Heart right ventricle (tissue), 16 donors: Measurements from ENCODE around the gene ACTR3C. TPM values are rescaled to one million over a fixed set of nuclear protein-coding genes. Genes with fewer than 3 reads are reported as not detected.

Source experiments
- ATAC-seq, 8 donors: fragments of 200-7000 bp; cut with Tn5 transposase; one replicate each; pipeline ENCODE4 v1.9.1; 2020; ENCODE audit warnings: mild to moderate bottlenecking in 8 of 8, moderate library complexity in 8 of 8, moderate number of reproducible peaks in 1 of 8
- DNase-seq, 2 donors: peaks; one replicate each; pipeline ENCODE4 v3.0.0-alpha.2; 2020
- H3K27ac ChIP-seq, 10 donors: fragments of 200-600 bp; sonication (generic) in 2 of 10; one replicate each; pipeline versions ENCODE4 v1.5.0 to v1.8.0; 2020 to 2022; ENCODE audit warnings: mild to moderate bottlenecking in 3 of 10
- H3K27me3 ChIP-seq, 7 donors: fragments of 200-600 bp; one replicate each; pipeline ENCODE4 v1.8.0; 2021 to 2022; ENCODE audit warnings: mild to moderate bottlenecking in 2 of 7
- H3K36me3 ChIP-seq, 9 donors: fragments of 200-600 bp; sonication (generic) in 1 of 9; one replicate each; pipeline versions ENCODE4 v1.5.0 to v1.8.0; 2020 to 2022; ENCODE audit warnings: mild to moderate bottlenecking in 2 of 9
- H3K4me1 ChIP-seq, 9 donors: fragments of 200-600 bp; sonication (generic) in 1 of 9; one replicate each; pipeline versions ENCODE4 v1.5.0 to v1.8.0; 2020 to 2022; ENCODE audit warnings: mild to moderate bottlenecking in 4 of 9
- H3K4me3 ChIP-seq, 10 donors: fragments of 200-600 bp; sonication (generic) in 2 of 10; one replicate each; pipeline versions ENCODE4 v1.5.0 to v1.8.0; 2020 to 2022; ENCODE audit warnings: mild to moderate bottlenecking in 7 of 10, moderate library complexity in 2 of 10
- H3K9me3 ChIP-seq, 11 donors: fragments of 200-600 bp in 10 of 11; sonication (generic) in 2 of 11; one replicate each; pipeline versions ENCODE4 v1.5.0 to v1.8.0; 2013 to 2022; ENCODE audit warnings: mild to moderate bottlenecking in 2 of 11, control low read depth in 1 of 11, moderate library complexity in 1 of 11
- WGBS, 2 donors: extraction: QIAGEN DNeasy Blood & Tissue Kit; methylation state at CpG; one replicate each; pipeline ENCODE4 v1.1.7; 2013; ENCODE audit warnings: inconsistent platforms in 1 of 2; 5-methylcytosine and 5-hydroxymethylcytosine counted together
- intact Hi-C, 10 donors: fragments of 100-400 bp; cut with DNase I; formaldehyde crosslinking; loops; one replicate each; pipeline versions ENCODE4 v1.11.1 to v1.14.2; 2022
- polyA plus RNA-seq, 2 donors: library from polyadenylated mRNA; stranded (reverse); fragments of 200-250 nt; gene quantifications; one replicate each; pipeline ENCODE4 v1.2.3, GENCODE V29; 2013
- total RNA-seq, 10 donors: library from RNA; stranded (reverse); fragmentation: NEBNext Ultra II Directional in 3 of 10; extraction: Animal tissue kit (Norgen Biotek cat#: 25700) in 3 of 10; gene quantifications; one replicate each; pipeline versions ENCODE4 v1.2.1 to v1.2.4, GENCODE V29; 2021 to 2023
- TF ChIP-seq, protein P1 (sequence below), 9 donors: fragments of 200-600 bp; sonication (generic) in 2 of 9; IDR thresholded peaks; one replicate each; pipeline versions ENCODE4 v1.5.0 to v1.8.0; 2021 to 2022; ENCODE audit warnings: antibody characterized with exemption in 9 of 9, mild to moderate bottlenecking in 5 of 9, moderate library complexity in 1 of 9
- donor health status: Arrhythmogenic right ventricular cardiomyopathy.
- donor health status: ischemic (EF 13 %, LVEDD 7.1; RV severe dilation, severe dysfunction).
- donor health status: healthy with polysubstance abuse.
- donor health status: DM: no; HTN: yes; CAD: no.
- donor health status: DM: no; HTN: no; CAD: no.
- donor health status: ischemic (EF 25% LVEDD 6.9; RV normal size, moderate dysfunction).
- donor health status: ischemic (EF 25% LVEDD 5.7; RV mildly dilated, moderate dysfunction).
- donor health status: healthy.
- donor health status: DM: yes; HTN: yes; CAD: no.
- donor health status: Ischemic cardiomyopathy.
- donor health status: ischemic (EF 35%, LVEDD 5.7; RV mildly dilated, moderate dysfunction).
- donor health status: nonischemic (EF 11% LVEDD 7.7; RV severe dilation, severe dysfunction).
- donor health status: DM: yes; HTN: yes; CAD: no.
- donor health status: PGD.
- donor health status: ischemic (EF 29% LVEDD 5.4; RV normal size, mild dysfunction).
- donor health status: nonischemic (EF 23%, LVEDD 6.1; RV moderate dilation, normal function).

Gene ACTR3C
- total and polyA plus RNA-seq, 12 donors, result 2.6 to 7.0 (median 3.5) TPM

DNA sequence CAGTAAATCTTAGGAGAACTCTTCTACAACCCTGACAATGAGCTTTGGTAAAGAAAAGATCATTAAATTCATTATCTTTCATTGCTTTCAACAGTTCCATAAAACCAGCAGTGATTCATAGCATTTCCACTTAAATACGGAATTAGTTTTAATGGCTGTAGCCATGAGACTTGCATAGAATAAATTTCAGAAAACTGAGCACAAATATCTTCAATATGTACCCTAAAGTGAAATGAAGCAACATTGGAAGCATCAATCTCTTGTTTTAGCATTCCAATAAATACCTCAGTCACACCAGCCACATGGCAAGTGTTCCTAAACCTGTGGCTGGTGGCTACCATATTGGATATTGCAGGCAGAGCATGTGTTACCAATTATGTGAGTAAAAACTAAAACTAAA, 21.7 kb upstream of the ACTR3C start:
- H3K36me3 ChIP-seq, result no peaks in the 10 kb centered on the region
- ATAC-seq, result no peak
- intact Hi-C loops, result no loop called here
- WGBS, 2 donors, result 85 to 91% methylated on average over 1 of the region's 1 CpG
- TF ChIP-seq, protein P1, sequence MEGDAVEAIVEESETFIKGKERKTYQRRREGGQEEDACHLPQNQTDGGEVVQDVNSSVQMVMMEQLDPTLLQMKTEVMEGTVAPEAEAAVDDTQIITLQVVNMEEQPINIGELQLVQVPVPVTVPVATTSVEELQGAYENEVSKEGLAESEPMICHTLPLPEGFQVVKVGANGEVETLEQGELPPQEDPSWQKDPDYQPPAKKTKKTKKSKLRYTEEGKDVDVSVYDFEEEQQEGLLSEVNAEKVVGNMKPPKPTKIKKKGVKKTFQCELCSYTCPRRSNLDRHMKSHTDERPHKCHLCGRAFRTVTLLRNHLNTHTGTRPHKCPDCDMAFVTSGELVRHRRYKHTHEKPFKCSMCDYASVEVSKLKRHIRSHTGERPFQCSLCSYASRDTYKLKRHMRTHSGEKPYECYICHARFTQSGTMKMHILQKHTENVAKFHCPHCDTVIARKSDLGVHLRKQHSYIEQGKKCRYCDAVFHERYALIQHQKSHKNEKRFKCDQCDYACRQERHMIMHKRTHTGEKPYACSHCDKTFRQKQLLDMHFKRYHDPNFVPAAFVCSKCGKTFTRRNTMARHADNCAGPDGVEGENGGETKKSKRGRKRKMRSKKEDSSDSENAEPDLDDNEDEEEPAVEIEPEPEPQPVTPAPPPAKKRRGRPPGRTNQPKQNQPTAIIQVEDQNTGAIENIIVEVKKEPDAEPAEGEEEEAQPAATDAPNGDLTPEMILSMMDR (IDR thresholded peaks at IDR 0.05), result no peak
- H3K9me3 ChIP-seq, result peaks cover 0 to 16% (median 9%) of the 10 kb centered on the region in 11 donors
- H3K4me1 ChIP-seq, result peaks cover 0 to 21% (median 13%) of the 10 kb centered on the region in 9 donors
- no peak overlapping the region for H3K4me3 ChIP-seq
- no peak for DNase-seq
- no peak overlapping the region for H3K27ac ChIP-seq
- peaks cover 0 to 62% (median 28%) of the 10 kb centered on the region in 7 donors for H3K27me3 ChIP-seq

DNA sequence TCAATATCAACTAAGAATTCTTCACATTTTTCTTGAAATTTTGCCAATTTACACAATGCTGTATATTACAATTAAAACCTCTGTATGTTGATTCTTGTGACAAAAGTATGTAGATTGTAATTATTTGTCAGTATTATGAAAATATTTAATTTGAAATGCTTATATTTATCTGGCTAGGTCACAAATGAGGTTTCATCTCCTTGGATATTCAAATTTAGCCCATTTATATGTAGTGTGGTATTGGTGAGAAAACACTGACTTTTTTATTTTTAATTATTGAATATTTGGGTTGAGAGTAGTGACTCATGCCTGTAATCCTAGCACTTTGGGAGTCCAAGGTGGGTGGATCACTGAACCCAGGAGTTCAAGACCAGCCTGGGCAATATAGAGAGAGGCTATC, 21.0 kb upstream of the ACTR3C start:
- TF ChIP-seq, protein P1 (IDR thresholded peaks at IDR 0.05), result no peak
- H3K9me3 ChIP-seq, result peaks cover 0 to 16% (median 9%) of the 10 kb centered on the region in 11 donors
- no peak overlapping the region for H3K27ac ChIP-seq
- peaks cover 0 to 28% (median 13%) of the 10 kb centered on the region in 9 donors for H3K4me1 ChIP-seq
- no peak for ATAC-seq
- no peak for DNase-seq
- H3K4me3 ChIP-seq, result no peak overlapping the region
- intact Hi-C loops, result no loop called here
- H3K27me3 ChIP-seq, result peaks cover 0 to 59% (median 30%) of the 10 kb centered on the region in 7 donors
- H3K36me3 ChIP-seq, result no peaks in the 10 kb centered on the region

DNA sequence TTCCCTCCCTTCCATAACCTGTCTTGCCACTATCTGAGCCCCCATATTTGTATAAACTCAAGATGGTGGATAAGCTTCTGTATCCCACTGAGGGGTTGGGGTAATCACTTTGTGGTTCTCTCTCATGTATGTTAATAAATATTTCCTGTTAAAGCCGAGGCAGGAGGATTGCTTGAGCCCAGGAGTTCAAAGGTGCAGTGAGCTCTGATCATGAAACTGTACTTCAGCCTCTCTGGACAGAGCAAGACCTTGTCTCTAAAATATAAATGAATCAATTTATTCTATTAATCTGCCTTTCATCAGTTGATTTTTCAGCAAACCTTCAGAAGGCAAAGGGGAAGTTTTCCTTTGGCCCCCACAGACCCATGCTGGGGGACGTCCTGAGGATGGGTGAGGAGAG, 19.9 kb upstream of the ACTR3C start:
- peaks cover 0 to 16% (median 9%) of the 10 kb centered on the region in 11 donors for H3K9me3 ChIP-seq
- H3K36me3 ChIP-seq, result no peaks in the 10 kb centered on the region
- WGBS, 2 donors, result 80 to 91% methylated on average over 2 of the region's 2 CpGs
- TF ChIP-seq, protein P1 (IDR thresholded peaks at IDR 0.05), result no peak
- H3K27me3 ChIP-seq, result peaks cover 0 to 55% (median 30%) of the 10 kb centered on the region in 7 donors
- ATAC-seq (no peak), DNase-seq (no peak)
- H3K4me3 ChIP-seq, result no peak overlapping the region
- intact Hi-C loops, result no loop called here
- H3K27ac ChIP-seq, result no peak overlapping the region
- peaks cover 0 to 31% (median 13%) of the 10 kb centered on the region in 9 donors for H3K4me1 ChIP-seq

DNA sequence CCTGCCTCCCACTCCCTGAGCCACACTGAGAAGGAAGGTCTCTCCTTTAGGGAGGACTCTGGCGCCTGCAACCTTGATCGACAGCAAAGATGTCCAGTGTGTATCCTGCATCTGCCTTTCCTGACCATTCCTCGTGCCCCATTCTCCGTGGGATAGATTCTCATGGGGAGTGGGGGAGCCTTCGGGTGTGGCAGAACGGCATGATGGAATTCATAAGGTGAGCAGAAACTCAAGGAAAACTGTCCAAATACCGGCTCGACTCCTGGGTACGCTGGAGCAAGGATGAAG, 18.7 kb upstream of the ACTR3C start:
- TF ChIP-seq, protein P1 (IDR thresholded peaks at IDR 0.05), result no peak
- Histone ChIP-seq H3K27ac (peak overlapping the region in 2 of 10 donors; percentile 40 to 46), H3K4me3 (peak overlapping the region in 5 of 10 donors; percentile 40 to 57 (median 53)), H3K36me3 (peaks cover 0 to 4% (median 0%) of the 10 kb centered on the region in 9 donors), H3K27me3 (peaks cover 0 to 51% (median 30%) of the 10 kb centered on the region in 7 donors), H3K9me3 (peaks cover 0 to 16% (median 9%) of the 10 kb centered on the region in 11 donors), H3K4me1 (peaks cover 0 to 31% (median 13%) of the 10 kb centered on the region in 9 donors)
- intact Hi-C loops, result no loop called here
- ATAC-seq, result no peak
- 83% methylated on average over 9 of the region's 9 CpGs for WGBS, 2 donors
- no peak for DNase-seq
